Activated CD4-positive, alpha-beta T cell treated with anti-CD3 and anti-CD28 coated beads, Interleukin-2, amount 50 U/mL, for 16 hours (primary cell): Measurements from ENCODE around the gene EXOC2.

Experiments
- DNase-seq: peaks from one replicate; pipeline ENCODE4 v3.0.0-alpha.2; 2020

EXOC2 gene

DNA sequence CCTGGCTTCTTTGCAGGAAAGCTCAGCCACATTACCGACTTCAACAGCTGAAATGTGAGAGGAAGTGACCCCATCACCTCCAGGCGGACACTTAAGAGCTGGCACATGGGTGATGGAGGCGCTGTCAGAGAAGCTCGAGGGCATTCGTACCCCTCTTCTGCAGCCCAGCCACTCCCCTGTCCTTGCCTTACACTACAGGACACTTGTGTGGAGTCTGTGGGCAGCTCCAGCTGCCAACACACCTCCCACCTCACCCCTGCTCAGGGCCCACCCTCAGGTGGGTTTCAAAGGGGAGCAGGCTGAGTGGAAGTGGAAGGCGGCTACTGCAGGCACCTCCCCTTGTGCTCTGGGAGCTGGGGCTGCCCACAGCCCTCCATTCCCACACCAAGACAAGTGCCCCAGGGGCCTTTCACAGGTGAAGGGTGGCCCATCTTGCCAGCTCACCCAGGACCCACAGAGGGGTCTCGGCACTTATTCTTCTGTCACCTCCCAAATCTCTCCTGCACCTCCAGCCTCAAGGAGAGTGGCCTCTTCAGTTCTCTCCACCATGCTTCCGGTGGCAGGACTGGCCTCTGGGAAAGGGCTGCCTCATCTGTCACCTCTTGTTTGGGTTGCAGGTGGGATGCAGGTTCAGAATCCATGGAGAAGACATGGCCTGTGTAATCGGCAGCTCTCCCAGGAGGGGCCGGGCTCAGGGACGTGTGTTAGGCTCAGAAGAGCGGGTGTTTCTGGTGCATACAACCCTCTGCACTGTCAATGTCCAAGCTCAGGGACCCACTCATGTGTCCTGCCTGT is 251.6 kb downstream of the EXOC2 start:
- DNase-seq = no peak

DNA sequence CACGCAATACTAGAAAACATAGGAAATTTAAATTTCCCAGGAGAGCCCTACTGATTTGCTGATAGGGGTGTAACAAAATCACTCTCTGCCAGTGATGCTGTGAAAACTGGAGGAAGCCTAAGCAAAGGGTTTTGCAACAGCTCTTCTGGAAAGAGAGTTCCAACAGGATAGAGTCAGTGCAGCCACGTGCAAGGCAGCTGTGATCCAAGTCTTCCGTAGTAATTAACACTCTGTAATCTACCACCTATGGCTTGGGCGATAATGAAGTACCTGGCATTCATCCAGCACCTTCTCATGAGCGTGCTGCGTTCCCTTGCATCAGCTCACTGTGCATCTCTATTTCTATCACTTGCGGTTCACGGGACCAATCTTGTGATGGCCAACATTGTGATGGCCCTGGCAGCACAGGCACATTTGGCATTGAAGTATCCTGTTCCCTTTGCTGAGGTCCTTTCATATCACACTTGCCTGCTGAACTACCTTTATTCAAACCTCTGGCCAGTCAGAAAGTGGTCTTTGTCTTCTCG is 253.2 kb downstream of the EXOC2 start:
- no peak for DNase-seq

DNA sequence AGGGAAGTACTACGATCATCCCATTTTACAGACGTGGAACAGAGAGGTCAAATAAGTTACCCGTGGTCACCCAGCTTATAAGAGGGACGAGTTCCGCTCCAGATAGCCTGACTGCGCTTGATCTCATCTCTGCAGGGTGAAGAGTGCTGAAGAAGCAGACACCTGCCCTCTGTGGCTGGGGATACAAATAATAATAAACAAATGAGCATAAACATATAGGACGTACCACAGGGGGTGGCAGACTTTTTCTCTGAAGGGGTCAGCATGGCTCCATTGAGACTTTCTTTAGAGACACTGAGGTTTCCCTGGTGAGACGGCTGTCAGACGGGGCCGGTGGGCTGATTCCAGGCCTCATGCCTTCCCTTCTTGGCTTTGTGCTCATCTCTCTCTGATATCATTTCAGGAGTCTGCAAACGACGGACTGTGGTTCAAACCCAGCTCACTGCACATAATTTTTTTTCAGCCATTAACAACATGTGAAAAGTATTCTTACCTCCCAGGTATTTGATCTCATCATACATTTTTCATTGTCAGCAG is 254.2 kb downstream of the EXOC2 start:
- no peak for DNase-seq

DNA sequence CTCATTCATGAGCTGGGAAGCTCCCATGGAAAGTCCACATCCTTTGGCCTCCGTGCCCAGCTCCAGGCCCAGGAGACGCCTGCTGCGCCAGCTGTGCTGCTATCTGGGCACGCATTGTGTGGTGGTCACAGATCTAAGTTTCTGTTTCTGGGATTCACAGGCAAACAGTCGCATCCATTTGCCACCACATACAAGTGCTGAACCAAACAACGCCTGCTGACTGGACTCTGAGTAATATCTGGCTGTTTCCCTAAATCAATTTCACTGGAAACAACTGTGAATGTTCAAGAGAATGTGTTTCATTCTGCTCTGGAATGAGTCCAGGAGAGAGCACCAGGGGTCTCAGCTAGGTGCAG is 255.9 kb downstream of the EXOC2 start:
- DNase-seq = no peak

DNA sequence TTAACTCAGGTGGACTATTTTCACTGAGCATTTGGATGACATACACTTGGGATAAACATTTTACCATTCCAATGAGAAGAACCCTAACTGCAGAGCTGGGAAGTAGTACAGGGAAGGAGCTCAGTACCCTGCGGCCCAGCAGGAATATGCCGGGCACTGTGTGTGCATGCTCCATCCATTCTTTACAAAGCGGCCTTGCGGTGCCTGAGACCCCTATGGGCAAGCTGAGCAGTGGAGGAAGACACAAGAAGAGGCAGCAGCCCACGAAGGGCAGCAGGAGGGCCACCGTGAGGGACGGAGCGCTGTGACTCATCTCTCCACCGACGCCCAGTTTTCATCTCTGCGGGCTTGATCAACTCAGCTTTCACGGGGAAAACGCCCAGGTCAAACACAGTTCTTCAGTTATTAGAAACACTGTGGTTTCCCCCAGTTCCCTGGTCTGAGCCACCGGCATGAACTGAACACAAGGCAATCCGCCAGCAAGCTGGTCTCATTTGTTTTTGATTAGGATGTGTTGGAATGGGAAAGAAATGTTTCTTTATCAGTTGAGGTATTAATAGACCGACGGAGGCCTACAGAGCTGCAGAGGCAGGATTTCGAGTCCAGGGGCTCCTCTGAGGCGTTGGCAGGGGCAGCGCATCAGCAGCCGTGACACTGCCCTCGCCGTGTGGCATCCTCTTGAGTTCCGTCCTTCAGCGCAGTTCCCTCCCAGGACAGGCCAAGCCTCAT is 256.5 kb downstream of the EXOC2 start:
- no peak for DNase-seq

DNA sequence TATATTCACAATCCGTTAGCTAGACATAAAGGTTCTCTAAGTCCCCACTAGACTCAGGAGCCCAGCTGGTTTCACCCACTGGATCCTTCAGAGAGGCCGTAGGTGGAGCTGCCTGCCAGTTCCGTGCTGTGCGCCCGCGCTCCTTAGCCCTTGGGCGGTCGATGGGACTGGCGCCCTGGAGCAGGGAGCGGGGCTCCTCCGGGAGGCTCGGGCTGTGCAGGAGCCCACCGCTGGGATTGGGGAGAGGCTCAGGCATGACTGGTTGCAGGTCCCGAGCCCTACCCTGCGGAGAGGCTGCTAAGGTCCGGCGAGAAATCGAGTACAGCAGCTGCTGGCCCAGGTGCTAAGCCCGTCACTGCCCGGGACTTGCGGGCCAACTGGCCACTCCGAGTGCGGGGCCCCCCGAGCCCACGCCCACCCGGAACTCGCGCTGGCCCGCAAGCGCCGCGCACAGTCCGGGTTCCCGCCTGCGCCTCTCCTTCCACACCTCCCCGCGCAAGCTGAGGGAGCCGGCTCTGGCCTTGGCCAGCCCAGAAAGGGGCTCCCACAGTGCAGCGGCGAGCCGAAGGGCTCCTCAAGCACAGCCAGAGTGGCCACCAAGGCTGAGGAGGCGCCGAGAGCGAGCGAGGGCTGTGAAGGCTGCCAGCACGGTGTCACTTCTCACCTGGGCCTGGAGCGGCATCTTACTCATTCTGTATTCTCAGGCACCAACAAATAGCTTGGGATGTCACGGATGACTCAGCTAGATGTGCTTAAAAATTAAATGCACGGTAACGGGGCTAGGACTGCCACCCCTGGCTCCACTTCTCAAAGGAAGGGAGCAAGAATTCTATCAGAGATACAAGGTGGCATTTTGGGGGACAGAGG is 257.3 kb downstream of the EXOC2 start:
- peak; percentile 34 for DNase-seq
